ENCODE measurements around the gene NT5DC1.
A peak's percentile ranks its signal among the peaks of the same experiment; 100 is the strongest.
"Not testable (repeated sequence)": the region's sequence is repeated elsewhere in the genome, so short reads cannot be mapped to it uniquely, and the experiment has no call there.

The NT5DC1 gene

GRCh38 chr6:116278481-116278829 is 177.8 kb downstream of the NT5DC1 start:
- no peak overlapping the region for H3K27ac ChIP-seq (ENCODE audit: low read depth, low read length, severe bottlenecking)
- peaks cover 8% of the 10 kb centered on the region for H3K4me1 ChIP-seq (ENCODE audit: control insufficient read depth, insufficient read depth, low read length, poor library complexity, severe bottlenecking)
- WGBS, 2 experiments (ENCODE audit: insufficient coverage in 2 of 2): 95 to 96% methylated on average over 7 to 8 of the region's 11 CpGs
- no peaks in the 10 kb centered on the region for H3K9me3 ChIP-seq (ENCODE audit: control insufficient read depth, low read length)
- peak overlapping the region; percentile 88 for H3K4me3 ChIP-seq (ENCODE audit: extremely low read depth, insufficient read depth, low read length, poor library complexity, severe bottlenecking)
- peaks cover 31% of the 10 kb centered on the region for H3K36me3 ChIP-seq (ENCODE audit: control insufficient read depth, insufficient read depth, low read length)

- peak overlapping the region; percentile 97 for H3K27ac ChIP-seq (ENCODE audit: low read depth, low read length, severe bottlenecking)
Measured at GRCh38 chr6:116278854-116279231, 178.2 kb downstream of the NT5DC1 start.

GRCh38 chr6:116279232-116280160 is 178.8 kb downstream of the NT5DC1 start, which contains the start of gene TSPYL1:
TSPYL1 (minus strand) TSS chr6:116279930; CDS start chr6:116279830, 100 bp downstream.
- no peaks in the 10 kb centered on the region for H3K9me3 ChIP-seq (ENCODE audit: control insufficient read depth, low read length)
- WGBS, 2 experiments (ENCODE audit: insufficient coverage in 2 of 2): 0 to 2% methylated on average over 54 to 58 of the region's 71 CpGs
- peak within 1 kb of the TSS; percentile 97 for H3K27ac ChIP-seq (ENCODE audit: low read depth, low read length, severe bottlenecking)
- H3K4me3 ChIP-seq (ENCODE audit: extremely low read depth, insufficient read depth, low read length, poor library complexity, severe bottlenecking): peak within 1 kb of the TSS; percentile 88
- H3K36me3 ChIP-seq (ENCODE audit: control insufficient read depth, insufficient read depth, low read length): peaks cover 21% of the 10 kb centered on the region
- peaks cover 8% of the 10 kb centered on the region for H3K4me1 ChIP-seq (ENCODE audit: control insufficient read depth, insufficient read depth, low read length, poor library complexity, severe bottlenecking)

More at GRCh38 chr6:116278854-116279231, 178.2 kb downstream of the NT5DC1 start:
- peaks cover 8% of the 10 kb centered on the region for H3K4me1 ChIP-seq (ENCODE audit: control insufficient read depth, insufficient read depth, low read length, poor library complexity, severe bottlenecking)
- WGBS, 2 experiments (ENCODE audit: insufficient coverage in 2 of 2): 46 to 56% methylated on average over 11 to 12 of the region's 12 CpGs
- no peaks in the 10 kb centered on the region for H3K9me3 ChIP-seq (ENCODE audit: control insufficient read depth, low read length)
- H3K4me3 ChIP-seq (ENCODE audit: extremely low read depth, insufficient read depth, low read length, poor library complexity, severe bottlenecking): peak overlapping the region; percentile 88
- peaks cover 27% of the 10 kb centered on the region for H3K36me3 ChIP-seq (ENCODE audit: control insufficient read depth, insufficient read depth, low read length)

- Histone ChIP-seq H3K27ac (ENCODE audit: low read depth, low read length, severe bottlenecking) (peak overlapping the region; percentile 97), H3K9me3 (ENCODE audit: control insufficient read depth, low read length) (no peaks in the 10 kb centered on the region), H3K4me3 (ENCODE audit: extremely low read depth, insufficient read depth, low read length, poor library complexity, severe bottlenecking) (peak overlapping the region; percentile 88), H3K36me3 (ENCODE audit: control insufficient read depth, insufficient read depth, low read length) (peaks cover 21% of the 10 kb centered on the region), H3K4me1 (ENCODE audit: control insufficient read depth, insufficient read depth, low read length, poor library complexity, severe bottlenecking) (peaks cover 8% of the 10 kb centered on the region)
- WGBS, 2 experiments (ENCODE audit: insufficient coverage in 2 of 2): 49 to 64% methylated on average over 3 to 5 of the region's 8 CpGs
Measured at GRCh38 chr6:116280161-116280932, 179.7 kb downstream of the NT5DC1 start.

GRCh38 chr6:116280933-116281316 is 180.3 kb downstream of the NT5DC1 start:
- H3K4me1 ChIP-seq (ENCODE audit: control insufficient read depth, insufficient read depth, low read length, poor library complexity, severe bottlenecking): peaks cover 8% of the 10 kb centered on the region
- 86 to 98% methylated on average over 4 to 5 of the region's 5 CpGs for WGBS, 2 experiments (ENCODE audit: insufficient coverage in 2 of 2)
- H3K36me3 ChIP-seq (ENCODE audit: control insufficient read depth, insufficient read depth, low read length): peaks cover 18% of the 10 kb centered on the region
- H3K9me3 ChIP-seq (ENCODE audit: control insufficient read depth, low read length): no peaks in the 10 kb centered on the region
- H3K27ac ChIP-seq (ENCODE audit: low read depth, low read length, severe bottlenecking): no peak overlapping the region
- H3K4me3 ChIP-seq (ENCODE audit: extremely low read depth, insufficient read depth, low read length, poor library complexity, severe bottlenecking): peak overlapping the region; percentile 88

GRCh38 chr6:116282698-116283097 is 182.0 kb downstream of the NT5DC1 start:
- no CpG with 5 or more reads among the region's 2 CpGs for whole genome bisulfite sequencing, 2 experiments (ENCODE audit: insufficient coverage in 2 of 2)
- peaks cover 8% of the 10 kb centered on the region for H3K4me1 ChIP-seq (ENCODE audit: control insufficient read depth, insufficient read depth, low read length, poor library complexity, severe bottlenecking)
- H3K4me3 ChIP-seq (ENCODE audit: extremely low read depth, insufficient read depth, low read length, poor library complexity, severe bottlenecking): no peak overlapping the region
- H3K9me3 ChIP-seq (ENCODE audit: control insufficient read depth, low read length): no peaks in the 10 kb centered on the region
- H3K36me3 ChIP-seq (ENCODE audit: control insufficient read depth, insufficient read depth, low read length): peaks cover 13% of the 10 kb centered on the region
- no peak overlapping the region for H3K27ac ChIP-seq (ENCODE audit: low read depth, low read length, severe bottlenecking)

GRCh38 chr6:116283191-116283590 is 182.5 kb downstream of the NT5DC1 start:
- 71% methylated on average over 1 of the region's 1 CpG; no CpG with 5 or more reads in 1 of the 2 experiments for WGBS, 2 experiments (ENCODE audit: insufficient coverage in 2 of 2)
- Histone ChIP-seq H3K9me3 (ENCODE audit: control insufficient read depth, low read length) (no peaks in the 10 kb centered on the region), H3K36me3 (ENCODE audit: control insufficient read depth, insufficient read depth, low read length) (peaks cover 8% of the 10 kb centered on the region), H3K4me1 (ENCODE audit: control insufficient read depth, insufficient read depth, low read length, poor library complexity, severe bottlenecking) (peaks cover 4% of the 10 kb centered on the region), H3K4me3 (ENCODE audit: extremely low read depth, insufficient read depth, low read length, poor library complexity, severe bottlenecking) (no peak overlapping the region), H3K27ac (ENCODE audit: low read depth, low read length, severe bottlenecking) (no peak overlapping the region)

GRCh38 chr6:116284984-116285383 is 184.3 kb downstream of the NT5DC1 start:
- not testable (repeated sequence) for H3K9me3 ChIP-seq (ENCODE audit: control insufficient read depth, low read length); H3K27ac ChIP-seq (ENCODE audit: low read depth, low read length, severe bottlenecking); H3K36me3 ChIP-seq (ENCODE audit: control insufficient read depth, insufficient read depth, low read length); H3K4me1 ChIP-seq (ENCODE audit: control insufficient read depth, insufficient read depth, low read length, poor library complexity, severe bottlenecking); H3K4me3 ChIP-seq (ENCODE audit: extremely low read depth, insufficient read depth, low read length, poor library complexity, severe bottlenecking)
- WGBS, 2 experiments (ENCODE audit: insufficient coverage in 2 of 2): 90% methylated on average over 2 of the region's 4 CpGs; no CpG with 5 or more reads in 1 of the 2 experiments

GRCh38 chr6:116286773-116287358 is 186.2 kb downstream of the NT5DC1 start:
- H3K4me1 ChIP-seq (ENCODE audit: control insufficient read depth, insufficient read depth, low read length, poor library complexity, severe bottlenecking): no peaks in the 10 kb centered on the region
- no peaks in the 10 kb centered on the region for H3K9me3 ChIP-seq (ENCODE audit: control insufficient read depth, low read length)
- H3K4me3 ChIP-seq (ENCODE audit: extremely low read depth, insufficient read depth, low read length, poor library complexity, severe bottlenecking): no peak overlapping the region
- no CpG with 5 or more reads among the region's 1 CpG for WGBS, 2 experiments (ENCODE audit: insufficient coverage in 2 of 2)
- H3K36me3 ChIP-seq (ENCODE audit: control insufficient read depth, insufficient read depth, low read length): no peaks in the 10 kb centered on the region
- no peak overlapping the region for H3K27ac ChIP-seq (ENCODE audit: low read depth, low read length, severe bottlenecking)

- H3K27ac ChIP-seq (ENCODE audit: low read depth, low read length, severe bottlenecking): no peak overlapping the region
- no CpG with 5 or more reads among the region's 2 CpGs for WGBS, 2 experiments (ENCODE audit: insufficient coverage in 2 of 2)
- no peaks in the 10 kb centered on the region for H3K36me3 ChIP-seq (ENCODE audit: control insufficient read depth, insufficient read depth, low read length)
- H3K9me3 ChIP-seq (ENCODE audit: control insufficient read depth, low read length): no peaks in the 10 kb centered on the region
- no peak overlapping the region for H3K4me3 ChIP-seq (ENCODE audit: extremely low read depth, insufficient read depth, low read length, poor library complexity, severe bottlenecking)
- H3K4me1 ChIP-seq (ENCODE audit: control insufficient read depth, insufficient read depth, low read length, poor library complexity, severe bottlenecking): no peaks in the 10 kb centered on the region
Measured at GRCh38 chr6:116287689-116288282, 187.1 kb downstream of the NT5DC1 start.
